Vagina (tissue), 2 donors: ENCODE data around the gene ARFIP1.
"Not testable (repeated sequence)": the region's sequence is repeated elsewhere in the genome, so short reads cannot be mapped to it uniquely, and the experiment has no call there.

ENCODE experiments used
- CTCF ChIP-seq, 3 experiments: fragments of 450-650 bp in 2 of 3; fragments of 200-600 bp in 1 of 3; sonication (generic) in 1 of 3; IDR thresholded peaks; one replicate each; pipeline ENCODE4 v1.5.1; 2017 to 2019; ENCODE audit warnings: antibody characterized with exemption in 3 of 3, mild to moderate bottlenecking in 2 of 3, moderate library complexity in 2 of 3
- POLR2AphosphoS5 ChIP-seq, 2 donors: sonication (generic); formaldehyde crosslinking; IDR thresholded peaks; one replicate each; pipeline ENCODE4 v1.9.0; 2017; ENCODE audit warnings: antibody characterized with exemption in 2 of 2, mild to moderate bottlenecking in 2 of 2, low read depth in 1 of 2; ENCODE audit not compliant: insufficient read depth in 1 of 2

- not testable (repeated sequence) for TF ChIP-seq CTCF (IDR thresholded peaks at IDR 0.05); POLR2AphosphoS5 (IDR thresholded peaks at IDR 0.05; ENCODE audit: insufficient read depth in 1 of 2, low read depth in 1 of 2)
Measured at GRCh38 chr4:152839729-152840128, 60.0 kb downstream of the ARFIP1 start.
